Lung (tissue), 12 donors: Measurements from ENCODE around the gene CD58. TPM values are rescaled to one million over a fixed set of nuclear protein-coding genes. Genes with fewer than 3 reads are reported as not detected.

ENCODE experiments used
- ATAC-seq: fragments of 200-7000 bp; cut with Tn5 transposase; one replicate; pipeline ENCODE4 v1.9.1; 2020; ENCODE audit warnings: moderate number of reproducible peaks; ENCODE audit not compliant: insufficient read depth, low FRiP score
- DNase-seq, 3 donors: peaks; one replicate each; pipeline ENCODE4 v3.0.0-alpha.2; 2013 to 2017
- H3K27ac ChIP-seq, 2 donors: one replicate each; pipeline ENCODE4 v1.5.1; 2013; ENCODE audit warnings: mild to moderate bottlenecking in 2 of 2, moderate library complexity in 2 of 2, control low read depth in 1 of 2, inconsistent platforms in 1 of 2, low read depth in 1 of 2, low read length in 1 of 2
- H3K27me3 ChIP-seq, 3 donors: one replicate each; pipeline ENCODE4 v1.5.1; 2013; ENCODE audit warnings: low read length in 2 of 3; ENCODE audit not compliant: control insufficient read depth in 3 of 3, insufficient read depth in 3 of 3
- H3K36me3 ChIP-seq, 4 donors: one replicate each; pipeline ENCODE4 v1.5.1; 2013; ENCODE audit warnings: low read length in 4 of 4, mild to moderate bottlenecking in 1 of 4, moderate library complexity in 1 of 4; ENCODE audit not compliant: control insufficient read depth in 4 of 4, insufficient read depth in 4 of 4
- H3K4me1 ChIP-seq, 5 donors: one replicate each; pipeline ENCODE4 v1.5.1; 2013; ENCODE audit warnings: low read length in 5 of 5, mild to moderate bottlenecking in 2 of 5, moderate library complexity in 1 of 5; ENCODE audit not compliant: control insufficient read depth in 5 of 5, insufficient read depth in 5 of 5
- H3K4me3 ChIP-seq: one replicate; pipeline ENCODE4 v1.5.1; 2013; ENCODE audit warnings: mild to moderate bottlenecking, control low read depth, moderate library complexity
- H3K9ac ChIP-seq, 2 donors: one replicate each; pipeline ENCODE4 v1.5.1; 2013; ENCODE audit warnings: low read length in 2 of 2, control low read depth in 1 of 2; ENCODE audit not compliant: insufficient read depth in 1 of 2
- H3K9me3 ChIP-seq, 4 donors: one replicate each; pipeline ENCODE4 v1.5.1; 2013; ENCODE audit warnings: low read length in 3 of 4, mild to moderate bottlenecking in 1 of 4, moderate library complexity in 1 of 4; ENCODE audit not compliant: control insufficient read depth in 4 of 4, insufficient read depth in 3 of 4
- WGBS, 2 donors: extraction: QIAGEN DNeasy Blood & Tissue Kit; methylation state at CpG; one replicate each; pipeline ENCODE4 v1.1.7; 2013; 5-methylcytosine and 5-hydroxymethylcytosine counted together
- polyA plus RNA-seq, 2 donors: library from polyadenylated mRNA; stranded (reverse); fragments of 200-250 nt; gene quantifications; one replicate each; pipeline ENCODE4 v1.2.1, GENCODE V29; 2013
- total RNA-seq, 2 donors: library from RNA; depleted of rRNA in 1 of 2; stranded (reverse); fragments of >200 nt in 1 of 2; gene quantifications; one replicate each; pipeline ENCODE4 v1.2.1, GENCODE V29; 2014 to 2021
- TF ChIP-seq, protein P1 (sequence below): IDR thresholded peaks from 2 replicates; pipeline ENCODE4 v1.5.1; 2012; ENCODE audit warnings: mild to moderate bottlenecking; ENCODE audit errors: control extremely low read depth, extremely low read depth
- donor health status: control.
- donor health status: control.
- donor health status: Bipolar disorder and iron deficiency.
- donor health status: healthy.
- donor health status: DM: yes; HTN: yes; CAD: no.

Gene CD58
- total and polyA plus RNA-seq, 4 donors: 27.5 to 52.1 (median 28.7) TPM

DNA sequence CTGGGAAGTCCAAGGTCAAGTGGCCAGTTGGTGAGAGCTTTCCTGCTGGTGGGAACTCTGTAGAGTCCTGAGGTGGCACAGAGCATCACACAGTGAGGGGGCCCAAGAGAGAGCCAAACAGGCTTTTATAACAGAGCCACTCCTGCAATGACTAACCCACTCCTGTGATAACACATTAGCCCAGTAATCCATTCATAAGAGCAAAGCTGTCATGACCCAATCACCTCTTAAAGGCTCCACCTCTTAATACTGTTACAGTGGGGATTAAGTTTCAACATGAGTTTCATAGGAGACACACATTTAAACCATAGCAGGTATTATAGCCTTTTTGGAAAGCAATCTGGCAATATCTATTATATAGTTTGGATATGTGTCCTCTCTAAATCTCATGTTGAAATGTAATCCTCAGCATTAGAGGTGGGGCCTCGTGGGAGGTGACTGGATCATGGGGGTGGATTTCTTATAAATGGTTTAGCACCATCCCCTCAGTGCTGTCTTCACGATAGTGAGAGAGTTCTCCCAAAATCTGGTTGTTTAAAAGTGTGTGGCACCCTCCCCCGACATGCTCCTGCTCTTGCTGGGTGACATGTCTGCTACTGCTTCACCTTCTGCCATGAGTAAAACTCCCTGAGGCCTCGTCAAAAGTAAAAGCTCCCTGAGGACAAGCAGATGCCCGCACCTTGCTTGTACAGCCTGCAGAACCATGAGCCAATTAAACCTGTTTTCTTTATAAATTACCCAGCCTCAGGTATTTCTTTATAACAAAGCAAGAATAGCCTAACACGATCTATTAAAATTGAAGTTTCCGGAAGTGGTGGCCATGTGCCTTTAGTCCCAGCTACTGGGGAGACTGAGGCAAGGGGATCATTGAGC lies 64.5 kb downstream of the CD58 start:
- Histone ChIP-seq H3K9me3 (no peaks in the 10 kb centered on the region), H3K36me3 (no peaks in the 10 kb centered on the region), H3K4me3 (no peak overlapping the region), H3K9ac (no peak overlapping the region), H3K4me1 (peaks cover 0 to 10% (median 0%) of the 10 kb centered on the region in 5 donors), H3K27me3 (no peaks in the 10 kb centered on the region), H3K27ac (no peak overlapping the region)
- DNase-seq (no peak), ATAC-seq (no peak)
- 91 to 92% methylated on average over 7 of the region's 7 CpGs for WGBS, 2 donors
- TF ChIP-seq, protein P1, sequence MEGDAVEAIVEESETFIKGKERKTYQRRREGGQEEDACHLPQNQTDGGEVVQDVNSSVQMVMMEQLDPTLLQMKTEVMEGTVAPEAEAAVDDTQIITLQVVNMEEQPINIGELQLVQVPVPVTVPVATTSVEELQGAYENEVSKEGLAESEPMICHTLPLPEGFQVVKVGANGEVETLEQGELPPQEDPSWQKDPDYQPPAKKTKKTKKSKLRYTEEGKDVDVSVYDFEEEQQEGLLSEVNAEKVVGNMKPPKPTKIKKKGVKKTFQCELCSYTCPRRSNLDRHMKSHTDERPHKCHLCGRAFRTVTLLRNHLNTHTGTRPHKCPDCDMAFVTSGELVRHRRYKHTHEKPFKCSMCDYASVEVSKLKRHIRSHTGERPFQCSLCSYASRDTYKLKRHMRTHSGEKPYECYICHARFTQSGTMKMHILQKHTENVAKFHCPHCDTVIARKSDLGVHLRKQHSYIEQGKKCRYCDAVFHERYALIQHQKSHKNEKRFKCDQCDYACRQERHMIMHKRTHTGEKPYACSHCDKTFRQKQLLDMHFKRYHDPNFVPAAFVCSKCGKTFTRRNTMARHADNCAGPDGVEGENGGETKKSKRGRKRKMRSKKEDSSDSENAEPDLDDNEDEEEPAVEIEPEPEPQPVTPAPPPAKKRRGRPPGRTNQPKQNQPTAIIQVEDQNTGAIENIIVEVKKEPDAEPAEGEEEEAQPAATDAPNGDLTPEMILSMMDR: no peak

DNA sequence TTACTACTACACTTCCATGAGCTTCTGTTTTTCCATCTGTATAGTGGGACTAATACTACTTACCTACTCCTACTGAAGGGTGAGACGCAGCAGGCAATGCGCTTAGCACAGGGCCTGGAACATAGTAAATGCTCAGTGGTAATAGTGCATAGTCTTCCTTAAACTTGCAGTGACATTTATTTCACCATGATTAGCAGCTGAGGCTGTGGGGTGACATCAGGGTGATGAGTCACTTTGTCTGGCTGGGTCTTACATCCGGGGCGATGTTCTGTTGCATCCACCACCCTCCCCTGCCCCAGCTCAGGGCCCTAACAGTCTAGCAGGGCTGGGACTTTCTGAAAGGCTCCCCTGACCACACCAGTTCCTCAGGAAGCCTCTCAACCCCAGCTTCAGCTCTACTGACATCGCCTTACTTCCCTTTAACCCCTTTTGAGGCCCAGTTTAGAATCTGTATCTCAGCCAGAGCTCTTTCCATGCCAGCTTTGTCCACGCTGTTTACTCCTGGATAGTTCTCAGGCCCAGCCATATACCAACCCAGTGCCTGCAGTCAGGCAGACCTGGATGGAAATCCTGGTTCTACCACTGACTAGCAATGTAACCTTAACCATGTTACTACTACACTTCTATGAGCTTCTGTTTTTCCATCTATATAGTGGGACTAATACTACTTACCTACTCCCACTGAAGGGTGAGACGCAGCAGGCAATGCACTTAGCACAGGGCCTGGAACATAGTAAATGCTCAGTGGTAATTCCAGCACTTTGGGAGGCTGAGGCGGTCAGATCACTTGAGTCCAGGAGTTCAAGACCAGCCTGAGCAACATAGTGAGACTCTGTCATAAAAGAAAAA lies 66.3 kb downstream of the CD58 start:
- H3K27ac ChIP-seq: peak overlapping the region; percentile 69 to 89
- ATAC-seq (peak; percentile 86), DNase-seq (peak; percentile 22 to 36 (median 26))
- TF ChIP-seq, protein P1: no peak
- H3K4me3 ChIP-seq: no peak overlapping the region
- H3K9me3 ChIP-seq: no peaks in the 10 kb centered on the region
- 40 to 65% methylated on average over 8 of the region's 8 CpGs for WGBS, 2 donors
- peaks cover 0 to 10% (median 0%) of the 10 kb centered on the region in 5 donors for H3K4me1 ChIP-seq
- H3K27me3 ChIP-seq: no peaks in the 10 kb centered on the region
- no peaks in the 10 kb centered on the region for H3K36me3 ChIP-seq
- no peak overlapping the region for H3K9ac ChIP-seq

DNA sequence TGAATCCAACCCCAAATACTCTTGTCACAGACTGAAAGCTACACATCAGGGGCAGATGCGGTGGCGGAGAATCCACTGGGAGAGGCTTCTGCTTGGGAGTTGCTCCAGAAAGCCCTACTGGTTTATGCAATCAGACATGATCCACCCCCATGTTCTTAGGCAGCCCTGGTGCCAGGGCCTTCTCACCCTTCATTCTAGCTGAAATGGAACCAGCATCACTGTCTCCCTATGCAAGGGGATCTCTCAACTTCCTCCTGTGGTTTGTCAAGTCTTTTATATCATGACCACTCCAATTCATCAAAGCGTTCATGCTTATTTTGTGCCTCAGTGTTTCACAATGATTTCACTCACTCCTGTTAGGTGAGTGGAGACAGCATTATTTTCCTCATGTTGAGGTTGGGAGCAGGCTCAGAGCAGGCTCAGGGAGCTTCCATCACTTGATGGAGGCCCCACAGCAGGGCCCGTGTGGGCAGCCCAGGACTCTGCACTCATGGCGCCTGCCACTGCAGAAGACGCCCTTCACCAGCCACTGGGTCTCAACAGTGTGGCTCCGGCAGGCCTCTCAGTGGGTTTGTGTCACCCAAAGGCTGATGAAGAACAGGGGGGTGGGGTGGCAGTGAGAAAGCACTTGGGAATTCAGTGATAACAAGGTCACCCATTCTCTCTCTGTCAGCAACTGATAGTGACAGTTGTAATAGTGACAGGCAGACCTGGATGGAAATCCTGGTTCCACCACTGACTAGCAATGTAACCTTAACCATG lies 67.1 kb downstream of the CD58 start:
- Histone ChIP-seq H3K27ac (peak overlapping the region; percentile 86 to 89), H3K4me1 (peaks cover 0 to 7% (median 3%) of the 10 kb centered on the region in 5 donors), H3K9ac (no peak overlapping the region), H3K36me3 (no peaks in the 10 kb centered on the region), H3K4me3 (no peak overlapping the region), H3K9me3 (no peaks in the 10 kb centered on the region), H3K27me3 (no peaks in the 10 kb centered on the region)
- DNase-seq: no peak
- WGBS, 2 donors: 71 to 78% methylated on average over 7 of the region's 7 CpGs
- ATAC-seq: peak; percentile 22
- TF ChIP-seq, protein P1: no peak
